Mucosa of descending colon (tissue), 3 donors: ENCODE measurements around the gene CHMP4A. TPM values are rescaled to one million over a fixed set of nuclear protein-coding genes. Genes with fewer than 3 reads are reported as not detected.

Experiments
- ATAC-seq: fragments of 200-7000 bp; cut with Tn5 transposase; one replicate; pipeline ENCODE4 v1.9.1; 2020; ENCODE audit warnings: mild to moderate bottlenecking, moderate library complexity
- DNase-seq, 3 donors: peaks; one replicate each; pipeline ENCODE4 v3.0.0-alpha.2; 2020
- H3K36me3 ChIP-seq: fragments of 200-600 bp; one replicate; pipeline ENCODE4 v1.8.0; 2021; ENCODE audit warnings: low read depth, mild to moderate bottlenecking
- H3K4me1 ChIP-seq: fragments of 200-600 bp; one replicate; pipeline ENCODE4 v1.8.0; 2021; ENCODE audit warnings: low read depth, mild to moderate bottlenecking
- H3K4me3 ChIP-seq: fragments of 200-600 bp; one replicate; pipeline ENCODE4 v1.8.0; 2021; ENCODE audit warnings: mild to moderate bottlenecking
- H3K9me3 ChIP-seq: fragments of 200-600 bp; one replicate; pipeline ENCODE4 v1.8.0; 2021; ENCODE audit warnings: mild to moderate bottlenecking
- intact Hi-C, 2 donors: fragments of 100-400 bp; cut with DNase I in 1 of 2; cut with micrococcal nuclease in 1 of 2; formaldehyde crosslinking; loops; one replicate each; pipeline versions ENCODE4 v1.11.0 to v1.11.1; 2022; cut with DNase I, micrococcal nuclease
- long read RNA-seq, 2 donors: library from polyadenylated mRNA; unstranded; transcript quantifications; one replicate each; pipeline ENCODE4 v2.0.0, GENCODE V29; 2019 to 2021
- total RNA-seq, 3 donors: library from RNA; stranded (reverse); fragmentation: NEBNext Ultra II Directional in 2 of 3; extraction: Animal tissue kit (Norgen Biotek cat#: 25700) in 2 of 3; gene quantifications; one replicate each; pipeline versions ENCODE4 v1.2.1 to v1.2.4, GENCODE V29; 2021 to 2023
- TF ChIP-seq, protein P1 (sequence below): fragments of 200-600 bp; IDR thresholded peaks from one replicate; pipeline ENCODE4 v1.8.0; 2022; ENCODE audit warnings: antibody characterized with exemption, mild to moderate bottlenecking
- donor health status: DM: no; HTN: no; CAD: no; lungs with moderate emphysema.
- donor health status: DM: no; HTN: no; CAD: no.
- donor health status: DM: no; HTN: yes; CAD: no.

Gene CHMP4A, protein sequence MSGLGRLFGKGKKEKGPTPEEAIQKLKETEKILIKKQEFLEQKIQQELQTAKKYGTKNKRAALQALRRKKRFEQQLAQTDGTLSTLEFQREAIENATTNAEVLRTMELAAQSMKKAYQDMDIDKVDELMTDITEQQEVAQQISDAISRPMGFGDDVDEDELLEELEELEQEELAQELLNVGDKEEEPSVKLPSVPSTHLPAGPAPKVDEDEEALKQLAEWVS
- 10 to 100 TPM; 47.6 to 67.8 (median 49.5) TPM for total RNA-seq
- long read RNA-seq, donor 1, transcript CHMP4A-201 (6 exons, 1,393 nt) = major isoform, 82 of 92 reads
- long read RNA-seq, donor 1, partial matches to known transcripts = 0 of 92 reads
- long read RNA-seq, donor 1, other reads (novel, unspliced or antisense) = 8 of 92 reads
- long read RNA-seq, donor 2, transcript CHMP4A-201 (6 exons, 1,393 nt) = major isoform, 41 of 44 reads
- long read RNA-seq, donor 2, partial matches to known transcripts = 0 of 44 reads
- long read RNA-seq, donor 2, other reads (novel, unspliced or antisense) = 2 of 44 reads

DNA sequence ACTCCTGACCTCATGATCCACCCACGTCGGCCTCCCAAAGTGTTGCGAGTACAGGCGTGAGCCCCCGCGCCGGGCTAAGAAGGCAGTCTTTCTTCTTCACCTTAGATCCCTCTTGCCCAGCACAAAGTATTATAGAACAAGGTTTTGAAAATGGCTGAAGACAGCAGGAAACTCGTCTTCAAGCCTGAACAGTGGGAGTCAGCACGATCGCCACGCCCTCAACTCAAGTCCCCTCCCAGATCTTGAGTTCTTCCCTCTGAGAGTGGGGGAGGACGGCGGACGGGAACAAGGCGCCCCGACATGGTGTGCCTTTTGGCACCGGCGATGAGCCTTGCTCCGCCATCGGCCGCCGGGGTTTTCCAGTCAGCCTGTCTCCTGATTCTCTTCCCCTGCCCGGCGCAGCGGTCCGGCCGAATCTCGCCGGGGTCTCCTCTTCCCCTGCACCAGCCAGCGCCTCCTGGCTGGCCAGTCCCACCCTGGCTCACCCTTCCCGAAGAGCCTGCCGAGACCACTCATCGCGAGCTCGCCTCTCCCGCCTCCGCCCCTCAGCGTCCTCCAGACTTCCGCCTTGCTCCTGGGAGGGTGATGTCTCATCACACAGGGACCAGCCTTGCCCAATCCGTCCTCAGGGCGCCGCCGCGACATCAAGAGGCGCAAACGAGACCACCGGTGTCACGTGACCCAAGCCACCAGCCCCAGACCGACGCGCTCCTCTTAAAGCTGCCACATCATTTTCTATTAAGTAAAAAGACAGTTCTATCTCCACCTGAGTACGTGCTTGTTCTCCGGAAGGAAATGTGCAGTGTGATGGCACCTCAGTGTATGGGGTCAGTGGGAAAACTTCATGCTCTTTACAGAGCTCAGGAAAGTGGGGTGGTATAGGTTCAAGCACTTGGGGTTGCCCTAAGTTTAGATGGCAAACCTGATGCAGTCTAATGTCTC, at the start of gene CHMP4A:
TSS of gene CHMP4A (minus strand) at position 565 of the 942 bp plus-strand sequence. CDS start at position 516, 49 bp downstream.
- Histone ChIP-seq H3K4me3 (peak within 1 kb of the TSS; percentile 37), H3K9me3 (no peaks in the 10 kb centered on the region), H3K36me3 (peaks cover 3% of the 10 kb centered on the region), H3K4me1 (peaks cover 19% of the 10 kb centered on the region)
- peak; percentile 96 to 99 (median 97) for DNase-seq
- peak; percentile 91 for ATAC-seq
- intact Hi-C loops = no loop called here
- TF ChIP-seq, protein P1, sequence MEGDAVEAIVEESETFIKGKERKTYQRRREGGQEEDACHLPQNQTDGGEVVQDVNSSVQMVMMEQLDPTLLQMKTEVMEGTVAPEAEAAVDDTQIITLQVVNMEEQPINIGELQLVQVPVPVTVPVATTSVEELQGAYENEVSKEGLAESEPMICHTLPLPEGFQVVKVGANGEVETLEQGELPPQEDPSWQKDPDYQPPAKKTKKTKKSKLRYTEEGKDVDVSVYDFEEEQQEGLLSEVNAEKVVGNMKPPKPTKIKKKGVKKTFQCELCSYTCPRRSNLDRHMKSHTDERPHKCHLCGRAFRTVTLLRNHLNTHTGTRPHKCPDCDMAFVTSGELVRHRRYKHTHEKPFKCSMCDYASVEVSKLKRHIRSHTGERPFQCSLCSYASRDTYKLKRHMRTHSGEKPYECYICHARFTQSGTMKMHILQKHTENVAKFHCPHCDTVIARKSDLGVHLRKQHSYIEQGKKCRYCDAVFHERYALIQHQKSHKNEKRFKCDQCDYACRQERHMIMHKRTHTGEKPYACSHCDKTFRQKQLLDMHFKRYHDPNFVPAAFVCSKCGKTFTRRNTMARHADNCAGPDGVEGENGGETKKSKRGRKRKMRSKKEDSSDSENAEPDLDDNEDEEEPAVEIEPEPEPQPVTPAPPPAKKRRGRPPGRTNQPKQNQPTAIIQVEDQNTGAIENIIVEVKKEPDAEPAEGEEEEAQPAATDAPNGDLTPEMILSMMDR = no peak

DNA sequence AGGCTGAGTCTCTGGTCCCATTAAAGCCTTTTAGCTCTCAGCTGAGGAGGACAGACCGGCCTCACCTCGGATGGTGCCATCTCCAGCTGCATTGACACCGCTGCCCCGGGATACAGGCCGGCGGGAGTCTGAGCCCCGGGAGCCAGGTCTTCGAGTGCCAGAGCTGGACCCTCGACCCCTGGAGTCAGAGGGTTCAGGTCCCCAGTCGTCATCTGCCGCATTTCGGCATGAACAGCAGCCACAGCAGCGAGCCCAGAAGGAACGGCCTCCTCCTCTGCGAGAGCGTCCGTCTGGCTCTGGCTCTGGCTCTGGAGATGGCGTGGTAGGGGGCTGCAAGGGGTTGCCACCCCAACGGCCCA, 48.7 kb upstream of the CHMP4A start:
- intact Hi-C loops = no loop called here
- no peaks in the 10 kb centered on the region for H3K4me1 ChIP-seq

DNA sequence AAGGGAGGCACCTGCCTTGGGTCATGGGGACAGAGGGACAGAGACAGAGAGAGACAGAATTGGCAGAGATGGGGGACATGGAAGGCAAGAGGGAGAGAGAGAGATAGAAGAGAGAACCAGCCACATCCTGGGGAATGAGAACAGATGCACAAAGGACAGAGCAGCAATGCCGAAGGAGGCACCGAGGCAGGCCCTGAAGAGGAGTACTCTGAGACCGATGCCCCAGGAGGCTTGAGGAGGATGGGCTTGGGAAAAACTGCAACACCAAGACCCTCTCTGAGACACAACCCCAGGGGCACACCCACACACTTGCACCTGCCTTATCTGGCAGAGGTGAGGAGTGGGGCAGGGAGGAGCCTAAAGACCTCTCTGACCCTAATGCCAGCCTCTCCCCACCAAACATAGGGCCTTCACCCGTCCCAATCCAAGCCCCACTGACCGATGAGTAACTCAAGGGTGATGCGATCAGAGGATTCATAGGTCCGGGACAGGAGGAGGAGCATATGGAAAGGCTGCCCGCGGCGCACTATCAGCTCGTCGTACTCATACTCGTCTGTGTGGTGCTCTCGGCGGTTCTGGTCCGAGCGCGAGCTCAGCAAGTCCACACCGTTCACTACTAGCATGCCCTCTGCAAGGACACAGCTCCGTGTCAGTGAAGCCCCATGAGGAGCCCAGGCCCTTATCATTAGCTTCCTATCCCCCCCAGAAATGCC, 48.1 kb upstream of the CHMP4A start:
- H3K4me1 ChIP-seq = no peaks in the 10 kb centered on the region
- no peaks in the 10 kb centered on the region for H3K36me3 ChIP-seq
- no peak for ATAC-seq
- TF ChIP-seq, protein P1 = no peak
- no peaks in the 10 kb centered on the region for H3K9me3 ChIP-seq
- intact Hi-C loops = no loop called here
- no peak overlapping the region for H3K4me3 ChIP-seq
- peak in 1 of 3 donors; percentile 14 for DNase-seq

More for the DNA sequence above, 48.7 kb upstream of the CHMP4A start:
- ATAC-seq (no peak), DNase-seq (no peak)
- no peaks in the 10 kb centered on the region for H3K9me3 ChIP-seq
- no peak overlapping the region for H3K4me3 ChIP-seq
- TF ChIP-seq, protein P1 = no peak
- H3K36me3 ChIP-seq = no peaks in the 10 kb centered on the region

DNA sequence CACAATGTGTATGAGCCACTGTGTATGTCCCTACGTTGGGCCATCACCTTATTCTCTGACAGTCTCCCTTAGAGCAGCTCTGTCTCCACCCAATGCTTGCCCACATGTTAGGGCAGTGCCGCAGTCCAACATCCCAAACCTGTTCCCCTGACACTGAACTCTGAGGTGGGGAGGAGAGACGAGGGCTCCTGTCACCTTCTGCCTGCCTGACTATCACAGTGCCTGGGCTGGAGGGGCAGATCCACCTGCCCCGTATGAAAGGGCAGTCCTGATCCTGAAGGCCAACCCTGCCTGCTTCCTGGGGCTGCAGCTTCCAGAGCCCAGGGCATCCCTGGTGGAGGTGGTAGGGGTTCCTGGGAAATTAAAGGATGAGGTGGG, 47.5 kb upstream of the CHMP4A start:
- intact Hi-C loops = no loop called here
- Histone ChIP-seq H3K9me3 (no peaks in the 10 kb centered on the region), H3K4me3 (no peak overlapping the region), H3K4me1 (no peaks in the 10 kb centered on the region), H3K36me3 (no peaks in the 10 kb centered on the region)
- no peak for ATAC-seq
- peak in 1 of 3 donors; percentile 5 for DNase-seq
- TF ChIP-seq, protein P1 = no peak
